Prostate gland (tissue), 2 donors: ENCODE data around the gene KCNK16.

ENCODE experiments used
- CTCF ChIP-seq, 4 experiments: fragments of 200-600 bp in 2 of 4; fragments of 450-650 bp in 2 of 4; sonication (generic) in 2 of 4; IDR thresholded peaks; 1 replicate in 3 of 4; 2 replicates in 1 of 4; pipeline ENCODE4 v1.5.1; 2016 to 2019; ENCODE audit warnings: antibody characterized with exemption in 4 of 4, mild to moderate bottlenecking in 2 of 4, moderate library complexity in 2 of 4
- POLR2A ChIP-seq: fragments of 450-650 bp; IDR thresholded peaks from one replicate; pipeline ENCODE4 v1.6.1; 2016; ENCODE audit warnings: antibody characterized with exemption, mild to moderate bottlenecking
- POLR2AphosphoS5 ChIP-seq: sonication (generic); formaldehyde crosslinking; IDR thresholded peaks from one replicate; pipeline ENCODE4 v1.6.1; 2017; ENCODE audit warnings: antibody characterized with exemption

- TF ChIP-seq CTCF (IDR thresholded peaks at IDR 0.05) = no peak
- no peak for TF ChIP-seq POLR2AphosphoS5
- TF ChIP-seq POLR2A = no peak
Measured at GRCh38 chr6:39369987-39370386, 47.5 kb upstream of the KCNK16 start.
